Breast epithelium (tissue), 4 donors: ENCODE data around the gene SULT1C2. TPM values are rescaled to one million over a fixed set of nuclear protein-coding genes. Genes with fewer than 3 reads are reported as not detected.

ENCODE experiments used
- DNase-seq, 2 donors: peaks; one replicate each; pipeline ENCODE4 v3.0.0-alpha.2; 2019; ENCODE audit warnings: low spot score in 2 of 2
- H3K27ac ChIP-seq, 2 donors: fragments of 200-600 bp; sonication (generic) in 1 of 2; one replicate each; pipeline ENCODE4 v1.5.1; 2016 to 2019; ENCODE audit warnings: mild to moderate bottlenecking in 1 of 2
- H3K27me3 ChIP-seq, 2 donors: fragments of 200-600 bp; sonication (generic) in 1 of 2; one replicate each; pipeline versions ENCODE4 v1.5.1 to v1.6.0; 2017 to 2019; ENCODE audit warnings: control low read depth in 1 of 2, mild to moderate bottlenecking in 1 of 2
- H3K36me3 ChIP-seq: fragments of 200-600 bp; one replicate; pipeline ENCODE4 v1.5.1; 2019
- H3K4me1 ChIP-seq, 2 donors: fragments of 200-600 bp; sonication (generic); one replicate each; pipeline ENCODE4 v1.5.1; 2016 to 2019; ENCODE audit warnings: control low read depth in 1 of 2
- H3K4me3 ChIP-seq, 3 donors: fragments of 200-600 bp; sonication (generic); 1 replicate in 2 of 3; 2 replicates in 1 of 3; pipeline ENCODE4 v1.5.1; 2016 to 2019; ENCODE audit warnings: mild to moderate bottlenecking in 3 of 3, moderate library complexity in 2 of 3
- H3K9me3 ChIP-seq, 2 donors: fragments of 200-600 bp; sonication (generic) in 1 of 2; one replicate each; pipeline ENCODE4 v1.5.1; 2016 to 2019; ENCODE audit warnings: control low read depth in 1 of 2
- POLR2A ChIP-seq: fragments of 450-650 bp; IDR thresholded peaks from one replicate; pipeline ENCODE4 v1.6.1; 2016; ENCODE audit warnings: antibody characterized with exemption, mild to moderate bottlenecking, moderate library complexity
- POLR2AphosphoS5 ChIP-seq, 3 donors: sonication (generic); formaldehyde crosslinking; IDR thresholded peaks; one replicate each; pipeline ENCODE4 v1.6.1; 2017; ENCODE audit warnings: antibody characterized with exemption in 3 of 3
- intact Hi-C: fragments of 100-400 bp; cut with DNase I; formaldehyde crosslinking; loops from one replicate; pipeline ENCODE4 v1.15.1; 2023; ENCODE audit warnings: low total_unique reads
- total RNA-seq, 3 donors: library from RNA; depleted of rRNA; stranded (reverse); fragments of >200 nt; gene quantifications; one replicate each; pipeline ENCODE4 v1.1.0, GENCODE V29; 2016
- TF ChIP-seq, protein P1 (sequence below), 3 donors: fragments of 450-650 bp; IDR thresholded peaks; one replicate each; pipeline ENCODE4 v1.5.1; 2016 to 2017; ENCODE audit warnings: antibody characterized with exemption in 3 of 3, mild to moderate bottlenecking in 3 of 3, moderate library complexity in 3 of 3

SULT1C2 gene
- total RNA-seq, 3 donors from 2014 or later: 1.2 to 1.9 TPM; not detected in 1

DNA sequence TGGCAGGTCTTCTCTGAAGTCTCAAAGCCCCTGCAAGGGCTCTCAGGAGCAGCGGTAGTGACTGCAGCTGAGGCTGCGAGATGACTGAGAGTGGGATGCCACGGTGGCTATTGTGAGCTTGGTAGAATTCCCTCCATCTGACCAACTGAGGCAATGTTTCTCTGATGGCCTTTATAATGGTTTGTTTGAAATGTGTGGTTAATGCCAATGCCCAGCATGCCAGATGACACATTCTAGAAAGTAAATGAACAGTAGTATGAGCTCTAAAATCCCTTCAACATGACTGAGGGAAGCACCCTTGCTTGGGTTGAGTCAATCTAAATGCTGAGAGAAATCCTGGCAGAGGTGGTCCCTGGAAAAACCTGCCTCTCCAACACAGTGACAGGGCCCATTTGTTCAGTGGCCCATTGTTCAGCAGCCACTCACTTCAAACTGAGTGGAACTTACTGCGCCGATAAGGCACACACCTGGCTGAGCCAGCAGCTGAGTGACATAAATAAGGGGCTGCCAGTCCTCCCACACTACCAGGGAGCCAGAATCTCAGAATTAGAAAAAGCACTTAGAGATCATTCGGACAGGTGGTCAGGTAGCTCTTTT is 31.7 kb downstream of the SULT1C2 start:
- Histone ChIP-seq H3K4me3 (no peak overlapping the region), H3K27ac (no peak overlapping the region), H3K27me3 (no peaks in the 10 kb centered on the region), H3K4me1 (no peaks in the 10 kb centered on the region), H3K36me3 (no peaks in the 10 kb centered on the region), H3K9me3 (no peaks in the 10 kb centered on the region)
- no peak for TF ChIP-seq POLR2AphosphoS5 (IDR thresholded peaks at IDR 0.05)
- no peak for TF ChIP-seq POLR2A
- TF ChIP-seq, protein P1, sequence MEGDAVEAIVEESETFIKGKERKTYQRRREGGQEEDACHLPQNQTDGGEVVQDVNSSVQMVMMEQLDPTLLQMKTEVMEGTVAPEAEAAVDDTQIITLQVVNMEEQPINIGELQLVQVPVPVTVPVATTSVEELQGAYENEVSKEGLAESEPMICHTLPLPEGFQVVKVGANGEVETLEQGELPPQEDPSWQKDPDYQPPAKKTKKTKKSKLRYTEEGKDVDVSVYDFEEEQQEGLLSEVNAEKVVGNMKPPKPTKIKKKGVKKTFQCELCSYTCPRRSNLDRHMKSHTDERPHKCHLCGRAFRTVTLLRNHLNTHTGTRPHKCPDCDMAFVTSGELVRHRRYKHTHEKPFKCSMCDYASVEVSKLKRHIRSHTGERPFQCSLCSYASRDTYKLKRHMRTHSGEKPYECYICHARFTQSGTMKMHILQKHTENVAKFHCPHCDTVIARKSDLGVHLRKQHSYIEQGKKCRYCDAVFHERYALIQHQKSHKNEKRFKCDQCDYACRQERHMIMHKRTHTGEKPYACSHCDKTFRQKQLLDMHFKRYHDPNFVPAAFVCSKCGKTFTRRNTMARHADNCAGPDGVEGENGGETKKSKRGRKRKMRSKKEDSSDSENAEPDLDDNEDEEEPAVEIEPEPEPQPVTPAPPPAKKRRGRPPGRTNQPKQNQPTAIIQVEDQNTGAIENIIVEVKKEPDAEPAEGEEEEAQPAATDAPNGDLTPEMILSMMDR (IDR thresholded peaks at IDR 0.05): no peak
- DNase-seq: no peak
- intact Hi-C loops: no loop called here

DNA sequence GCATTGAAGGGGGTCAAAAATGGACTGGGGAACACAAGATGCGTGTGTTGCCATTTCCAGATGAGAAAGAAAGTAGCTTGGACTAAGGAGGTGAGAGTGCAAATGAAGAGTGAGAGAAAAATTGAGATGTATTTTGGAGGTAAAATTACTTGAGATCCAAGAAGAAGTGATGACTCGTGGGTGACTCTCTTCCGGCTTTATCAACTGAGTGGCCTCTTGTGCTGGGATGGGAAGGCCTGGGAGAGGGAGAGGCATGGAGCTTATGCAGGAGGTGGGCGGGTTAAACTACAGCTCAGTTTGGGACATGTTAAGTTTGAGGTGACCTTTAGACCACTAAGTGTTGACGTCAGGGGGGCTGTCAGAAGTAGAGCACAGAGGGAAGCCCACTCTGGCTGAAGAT is 34.9 kb downstream of the SULT1C2 start:
- H3K4me1 ChIP-seq: no peaks in the 10 kb centered on the region
- intact Hi-C loops: no loop called here
- H3K4me3 ChIP-seq: no peak overlapping the region
- no peak for DNase-seq
- TF ChIP-seq, protein P1 (IDR thresholded peaks at IDR 0.05): no peak
- TF ChIP-seq POLR2A: no peak
- no peak for TF ChIP-seq POLR2AphosphoS5 (IDR thresholded peaks at IDR 0.05)
- H3K9me3 ChIP-seq: no peaks in the 10 kb centered on the region
- H3K27me3 ChIP-seq: no peaks in the 10 kb centered on the region
- no peaks in the 10 kb centered on the region for H3K36me3 ChIP-seq
- H3K27ac ChIP-seq: no peak overlapping the region

DNA sequence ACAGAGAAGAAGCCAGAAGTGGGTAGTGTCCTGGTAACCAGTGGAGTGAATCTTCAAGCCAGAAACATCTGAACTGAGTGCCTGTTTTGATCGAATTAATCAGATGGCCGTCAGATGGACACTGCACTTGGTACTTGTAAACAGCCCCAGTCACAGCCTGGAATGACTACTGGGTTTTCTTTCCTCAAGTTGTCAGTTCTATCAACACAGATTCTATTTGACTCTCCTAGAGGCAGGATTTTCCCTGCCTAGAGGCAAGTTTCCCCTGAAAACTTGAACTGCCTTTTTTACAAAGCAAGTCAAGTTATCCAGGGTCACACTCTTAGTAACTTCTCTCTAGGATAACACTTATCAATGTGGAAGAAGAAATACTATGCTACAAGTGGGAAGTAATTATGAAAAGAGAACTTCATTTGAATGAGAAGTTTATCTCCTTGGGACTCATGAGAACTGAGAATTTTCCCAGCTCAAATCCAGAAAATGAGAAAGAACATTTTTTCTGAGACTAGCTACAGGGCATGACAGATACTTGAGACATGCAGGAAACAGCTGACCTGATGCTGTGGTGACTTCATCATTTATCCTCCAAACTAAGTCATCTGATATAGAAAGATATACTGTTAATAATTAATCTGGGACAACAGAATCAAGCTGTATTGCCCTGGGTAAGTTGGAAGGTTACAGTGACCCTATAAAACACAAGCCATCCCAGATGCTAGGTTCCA is 36.0 kb downstream of the SULT1C2 start:
- intact Hi-C loops: no loop called here
- H3K4me1 ChIP-seq: no peaks in the 10 kb centered on the region
- TF ChIP-seq, protein P1 (IDR thresholded peaks at IDR 0.05): no peak
- TF ChIP-seq POLR2A (no peak), POLR2AphosphoS5 (IDR thresholded peaks at IDR 0.05) (no peak)
- H3K27ac ChIP-seq: no peak overlapping the region
- no peaks in the 10 kb centered on the region for H3K27me3 ChIP-seq
- H3K4me3 ChIP-seq: no peak overlapping the region
- H3K36me3 ChIP-seq: no peaks in the 10 kb centered on the region
- no peaks in the 10 kb centered on the region for H3K9me3 ChIP-seq
- no peak for DNase-seq

DNA sequence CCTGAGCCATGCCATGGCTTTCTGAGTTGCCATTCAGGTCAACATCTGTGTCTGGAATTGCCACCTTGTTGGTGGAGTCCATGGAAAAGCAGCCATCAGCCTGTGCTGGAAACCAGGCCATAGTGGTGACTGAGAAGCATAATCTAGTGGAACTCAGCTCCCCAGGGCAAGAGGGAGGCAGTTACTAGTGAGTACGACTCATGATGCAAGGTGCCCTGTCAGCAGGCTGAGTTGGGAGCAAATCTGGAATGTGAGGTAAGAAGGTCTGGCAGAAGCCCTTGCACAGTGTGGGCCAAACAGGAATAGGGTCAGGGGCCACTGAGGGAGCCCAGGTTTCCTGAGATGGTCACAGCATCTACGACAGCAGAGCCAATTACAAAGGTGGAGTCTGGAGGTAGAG is 37.1 kb downstream of the SULT1C2 start:
- no peak overlapping the region for H3K27ac ChIP-seq
- no peak for TF ChIP-seq POLR2A
- TF ChIP-seq, protein P1 (IDR thresholded peaks at IDR 0.05): no peak
- TF ChIP-seq POLR2AphosphoS5 (IDR thresholded peaks at IDR 0.05): no peak
- H3K27me3 ChIP-seq: no peaks in the 10 kb centered on the region
- intact Hi-C loops: no loop called here
- no peaks in the 10 kb centered on the region for H3K4me1 ChIP-seq
- H3K36me3 ChIP-seq: no peaks in the 10 kb centered on the region
- no peak for DNase-seq
- H3K4me3 ChIP-seq: no peak overlapping the region
- H3K9me3 ChIP-seq: no peaks in the 10 kb centered on the region

DNA sequence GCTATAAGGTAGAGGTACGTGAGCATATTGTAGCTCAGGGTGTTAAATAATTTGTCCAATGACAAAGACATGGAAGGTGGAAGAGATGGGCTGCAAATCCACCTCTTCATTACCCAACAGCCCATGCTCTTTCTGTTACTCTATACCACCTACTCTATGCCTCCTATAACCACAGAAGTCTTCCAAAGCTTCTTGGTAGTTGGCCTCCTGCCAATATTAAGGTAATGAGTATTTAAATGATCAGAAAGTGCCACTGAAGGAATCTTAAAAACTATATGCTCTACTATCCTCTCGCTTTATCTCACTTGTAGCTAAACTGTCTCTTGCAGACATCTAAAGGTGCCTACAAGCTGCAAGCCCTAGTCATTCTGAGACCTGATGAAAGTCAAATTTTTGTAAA is 41.1 kb downstream of the SULT1C2 start:
- intact Hi-C loops: no loop called here
- H3K4me3 ChIP-seq: no peak overlapping the region
- no peaks in the 10 kb centered on the region for H3K27me3 ChIP-seq
- TF ChIP-seq, protein P1 (IDR thresholded peaks at IDR 0.05): no peak
- no peak for TF ChIP-seq POLR2A
- no peak for TF ChIP-seq POLR2AphosphoS5 (IDR thresholded peaks at IDR 0.05)
- no peak for DNase-seq
- no peak overlapping the region for H3K27ac ChIP-seq
- H3K36me3 ChIP-seq: no peaks in the 10 kb centered on the region
- H3K4me1 ChIP-seq: no peaks in the 10 kb centered on the region
- H3K9me3 ChIP-seq: no peaks in the 10 kb centered on the region
